Activated T-helper 1 cell treated with Interleukin-2 at 50 U/mL for 16 hours (primary cell): ENCODE data around the gene TRIO.

Experiments
- DNase-seq: peaks from one replicate; pipeline ENCODE4 v3.0.0-alpha.2; 2020; ENCODE audit warnings: low read depth

TRIO gene

GRCh38 chr5:14488709-14489108 lies 345.6 kb downstream of the TRIO start:
- no peak for DNase-seq

- DNase-seq = no peak
Measured at GRCh38 chr5:14489643-14490042, 346.5 kb downstream of the TRIO start.

- DNase-seq = no peak
Measured at GRCh38 chr5:14490309-14490711, 347.2 kb downstream of the TRIO start.

- DNase-seq = no peak
Measured at GRCh38 chr5:14491015-14491915, 348.1 kb downstream of the TRIO start.

GRCh38 chr5:14492331-14492964 lies 349.3 kb downstream of the TRIO start:
- no peak for DNase-seq

GRCh38 chr5:14495301-14495700 lies 352.2 kb downstream of the TRIO start:
- DNase-seq = no peak

GRCh38 chr5:14497311-14497710 lies 354.2 kb downstream of the TRIO start:
- DNase-seq = no peak

GRCh38 chr5:14501353-14502293 lies 358.5 kb downstream of the TRIO start:
- no peak for DNase-seq

- no peak for DNase-seq
Measured at GRCh38 chr5:14502294-14502690, 359.1 kb downstream of the TRIO start.

GRCh38 chr5:14503017-14503680 lies 360.0 kb downstream of the TRIO start:
- no peak for DNase-seq

GRCh38 chr5:14503681-14504331 lies 360.7 kb downstream of the TRIO start:
- DNase-seq = no peak

GRCh38 chr5:14504332-14504727 lies 361.2 kb downstream of the TRIO start:
- no peak for DNase-seq

GRCh38 chr5:14504816-14505215 lies 361.7 kb downstream of the TRIO start:
- no peak for DNase-seq

- no peak for DNase-seq
Measured at GRCh38 chr5:14505310-14506139, 362.4 kb downstream of the TRIO start.

- no peak for DNase-seq
Measured at GRCh38 chr5:14506140-14506538, 363.0 kb downstream of the TRIO start.

- no peak for DNase-seq
Measured at GRCh38 chr5:14506661-14507060, 363.5 kb downstream of the TRIO start.

- no peak for DNase-seq
Measured at GRCh38 chr5:14507156-14507941, 364.2 kb downstream of the TRIO start.

GRCh38 chr5:14508046-14508445 lies 364.9 kb downstream of the TRIO start:
- no peak for DNase-seq

GRCh38 chr5:14509556-14509955 lies 366.4 kb downstream of the TRIO start:
- DNase-seq = no peak
